Measurements from ENCODE around the gene CABS1. TPM values are rescaled to one million over a fixed set of nuclear protein-coding genes. Genes with fewer than 3 reads are reported as not detected.

The CABS1 gene
- total RNA-seq, 1 donor from 2014 or later: not detected

DNA sequence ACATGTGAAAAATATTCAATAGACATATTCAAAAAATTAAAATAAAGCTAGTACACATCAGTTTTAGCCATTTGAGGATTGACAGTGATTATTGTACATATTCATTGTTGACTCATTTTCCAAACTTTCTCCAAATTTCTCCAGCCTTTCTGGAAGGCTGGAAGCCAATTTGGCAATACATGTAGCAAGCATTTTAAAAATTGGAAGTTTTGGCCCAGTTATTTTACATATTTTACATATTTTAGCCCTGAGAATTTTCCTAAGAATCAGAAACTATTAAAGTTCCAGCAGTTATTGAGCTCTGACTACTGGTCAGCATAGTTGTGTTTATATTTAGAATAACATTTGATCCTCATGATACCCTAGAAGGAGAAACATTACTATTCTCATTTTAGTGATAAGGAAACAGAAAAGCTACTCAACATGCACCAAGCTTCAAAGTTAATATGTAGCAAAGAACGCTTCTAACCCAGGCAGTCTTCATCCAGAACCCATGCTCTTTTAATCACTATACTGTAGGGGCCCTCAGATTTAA is 3.2 kb downstream of the CABS1 start:
- Mint-ChIP-seq H3K9me3 (no peaks in the 10 kb centered on the region), H3K27ac (no peak overlapping the region), H3K4me3 (ENCODE audit: low read depth) (no peak overlapping the region), H3K27me3 (ENCODE audit: low read depth) (no peaks in the 10 kb centered on the region), H3K36me3 (ENCODE audit: low read depth) (no peaks in the 10 kb centered on the region), H3K4me1 (ENCODE audit: low read depth) (no peaks in the 10 kb centered on the region)
- intact Hi-C loops (cut with micrococcal nuclease): no loop called here
- no peak for DNase-seq (ENCODE audit: low spot score)

DNA sequence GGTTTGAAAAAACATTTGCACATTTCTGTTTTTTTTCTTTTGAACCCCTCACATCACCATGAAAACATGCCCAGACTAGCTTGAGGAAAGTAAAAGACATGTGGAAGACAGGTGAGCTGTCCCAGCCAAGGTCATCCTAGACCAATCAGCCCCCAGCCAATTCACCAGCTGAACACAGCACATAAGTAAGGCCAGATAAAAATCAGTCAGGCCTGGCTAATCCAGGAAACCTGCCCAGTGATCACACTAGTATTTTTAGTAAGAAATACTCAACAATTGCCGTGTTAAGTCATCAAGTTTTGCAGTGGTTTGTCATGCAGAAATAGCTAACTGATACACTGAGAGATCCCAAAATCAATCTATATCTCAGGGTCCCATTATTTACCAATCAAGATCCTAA is 21.4 kb downstream of the CABS1 start:
- DNase-seq (ENCODE audit: low spot score): no peak
- H3K4me3 Mint-ChIP-seq (ENCODE audit: low read depth): no peak overlapping the region
- intact Hi-C loops (cut with micrococcal nuclease): no loop called here
- no peaks in the 10 kb centered on the region for H3K9me3 Mint-ChIP-seq
- no peaks in the 10 kb centered on the region for H3K4me1 Mint-ChIP-seq (ENCODE audit: low read depth)
- H3K36me3 Mint-ChIP-seq (ENCODE audit: low read depth): no peaks in the 10 kb centered on the region
- H3K27ac Mint-ChIP-seq: no peak overlapping the region
- no peaks in the 10 kb centered on the region for H3K27me3 Mint-ChIP-seq (ENCODE audit: low read depth)

DNA sequence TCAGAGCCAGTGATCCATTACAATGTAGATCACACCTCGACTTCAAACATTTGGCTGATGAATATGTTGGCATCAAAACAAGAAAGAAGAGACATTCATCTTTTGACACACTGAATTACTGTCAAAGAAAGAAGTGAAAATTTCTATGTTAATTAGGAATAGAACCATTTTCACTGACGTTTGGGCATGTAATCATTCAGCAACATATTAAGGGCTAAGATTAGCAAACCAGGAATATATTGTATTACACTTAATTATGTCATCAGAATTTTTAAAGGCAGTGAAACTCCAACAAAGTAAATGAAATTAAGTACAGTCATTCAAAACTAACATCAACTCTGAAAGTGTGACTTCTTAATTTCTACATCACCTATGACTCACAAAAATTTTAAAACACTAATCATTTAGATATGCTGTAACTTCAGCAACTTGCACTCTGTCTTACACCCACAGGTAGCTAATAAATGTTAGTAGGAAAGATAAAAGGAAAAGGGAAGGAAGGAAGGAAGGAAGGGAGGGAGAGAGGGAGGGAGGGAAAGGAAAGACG is 24.4 kb downstream of the CABS1 start:
- Mint-ChIP-seq H3K27ac (no peak overlapping the region), H3K27me3 (ENCODE audit: low read depth) (no peaks in the 10 kb centered on the region), H3K9me3 (no peaks in the 10 kb centered on the region), H3K4me3 (ENCODE audit: low read depth) (no peak overlapping the region), H3K4me1 (ENCODE audit: low read depth) (no peaks in the 10 kb centered on the region), H3K36me3 (ENCODE audit: low read depth) (no peaks in the 10 kb centered on the region)
- DNase-seq (ENCODE audit: low spot score): no peak
- intact Hi-C loops (cut with micrococcal nuclease): no loop called here

DNA sequence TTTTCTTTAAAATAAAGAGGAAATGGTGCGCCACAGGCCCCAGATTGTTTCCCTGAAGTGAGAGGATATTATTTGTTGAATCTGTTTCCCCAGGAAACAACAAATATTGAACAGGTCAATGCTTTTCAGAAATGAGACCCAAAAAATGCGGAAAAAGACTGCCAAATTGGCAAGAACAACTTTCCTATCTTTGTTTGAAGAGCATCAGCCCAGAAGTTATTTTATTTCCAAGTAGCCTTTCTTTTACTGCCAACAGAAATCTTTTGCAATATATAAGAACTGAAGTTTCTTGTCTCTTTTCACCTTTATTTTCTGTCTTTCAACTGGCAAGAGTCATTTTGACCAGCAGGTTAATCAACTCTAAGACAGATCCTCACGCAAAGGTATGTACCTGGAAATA is 25.7 kb downstream of the CABS1 start, which contains the start of gene SMR3A:
Gene SMR3A (plus strand): TSS at position 301 of the 400 bp plus-strand sequence. CDS start 1,356 bp downstream, outside the sequence.
- H3K9me3 Mint-ChIP-seq: no peaks in the 10 kb centered on the region
- no peak within 1 kb of the TSS for H3K27ac Mint-ChIP-seq
- H3K4me1 Mint-ChIP-seq (ENCODE audit: low read depth): no peaks in the 10 kb centered on the region
- intact Hi-C loops (cut with micrococcal nuclease): no loop called here
- DNase-seq (ENCODE audit: low spot score): no peak
- no peak within 1 kb of the TSS for H3K4me3 Mint-ChIP-seq (ENCODE audit: low read depth)
- H3K36me3 Mint-ChIP-seq (ENCODE audit: low read depth): no peaks in the 10 kb centered on the region
- H3K27me3 Mint-ChIP-seq (ENCODE audit: low read depth): no peaks in the 10 kb centered on the region

DNA sequence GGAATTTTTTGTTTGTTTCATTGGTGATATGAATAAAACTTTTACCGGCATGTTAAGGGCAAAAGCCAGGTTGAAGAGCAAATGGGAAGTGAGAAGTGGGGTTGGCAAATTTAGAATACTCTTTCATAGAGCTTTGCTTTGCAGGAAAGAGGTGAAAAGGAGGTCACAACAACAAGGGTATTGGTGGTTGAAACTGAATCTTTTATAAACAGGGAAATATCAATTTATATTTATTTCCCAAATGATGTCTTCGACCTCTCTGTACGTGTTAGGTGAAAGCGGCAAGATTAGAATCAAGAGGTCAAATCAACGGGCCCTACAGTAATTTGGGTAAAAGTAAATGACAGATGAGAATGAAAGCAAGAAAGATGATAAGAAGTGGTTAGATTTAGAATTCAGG is 29.2 kb downstream of the CABS1 start:
- no peak for DNase-seq (ENCODE audit: low spot score)
- Mint-ChIP-seq H3K4me3 (ENCODE audit: low read depth) (no peak overlapping the region), H3K27ac (no peak overlapping the region), H3K9me3 (no peaks in the 10 kb centered on the region), H3K36me3 (ENCODE audit: low read depth) (no peaks in the 10 kb centered on the region), H3K4me1 (ENCODE audit: low read depth) (no peaks in the 10 kb centered on the region), H3K27me3 (ENCODE audit: low read depth) (no peaks in the 10 kb centered on the region)
- intact Hi-C loops (cut with micrococcal nuclease): no loop called here

DNA sequence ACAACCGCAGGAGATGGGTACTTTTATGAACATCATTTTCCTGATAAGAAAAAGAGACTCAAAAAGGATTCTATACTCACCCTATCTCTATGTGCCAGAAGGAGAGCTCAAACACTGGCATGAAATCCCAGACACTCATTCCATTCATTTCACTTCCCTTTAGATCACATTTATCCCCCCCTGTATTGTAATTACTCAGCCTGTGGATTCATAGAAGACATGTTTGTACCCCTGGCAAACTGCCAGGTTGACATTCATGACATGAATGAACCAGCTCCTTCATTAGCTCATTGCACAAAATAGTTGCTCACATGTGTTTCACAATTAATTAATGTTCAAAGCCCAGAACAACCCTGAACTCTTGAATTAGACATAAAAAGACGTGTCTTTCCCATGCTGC is 30.7 kb downstream of the CABS1 start:
- H3K4me3 Mint-ChIP-seq (ENCODE audit: low read depth): no peak overlapping the region
- no peaks in the 10 kb centered on the region for H3K4me1 Mint-ChIP-seq (ENCODE audit: low read depth)
- H3K27ac Mint-ChIP-seq: no peak overlapping the region
- no peaks in the 10 kb centered on the region for H3K9me3 Mint-ChIP-seq
- no peaks in the 10 kb centered on the region for H3K27me3 Mint-ChIP-seq (ENCODE audit: low read depth)
- intact Hi-C loops (cut with micrococcal nuclease): no loop called here
- DNase-seq (ENCODE audit: low spot score): no peak
- H3K36me3 Mint-ChIP-seq (ENCODE audit: low read depth): no peaks in the 10 kb centered on the region

DNA sequence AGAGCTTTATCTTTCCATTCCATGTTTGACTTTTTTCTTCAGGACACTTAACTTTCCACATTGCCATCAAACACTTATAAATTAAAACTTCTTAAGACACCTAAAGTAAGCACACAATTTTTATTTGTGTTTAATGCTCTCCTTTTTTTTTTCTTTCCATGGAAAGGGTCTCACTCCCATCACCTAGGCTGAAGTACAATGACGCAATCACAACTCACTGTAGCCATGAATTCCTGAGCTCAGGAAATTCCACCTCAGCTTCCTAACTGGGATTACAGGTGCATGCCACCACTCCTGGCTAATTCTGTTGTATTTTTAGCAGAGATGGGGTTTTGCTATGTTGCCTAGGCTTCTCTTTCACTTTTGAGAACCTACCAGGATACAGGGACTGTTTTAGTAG is 33.0 kb downstream of the CABS1 start:
- no peak overlapping the region for H3K27ac Mint-ChIP-seq
- H3K4me1 Mint-ChIP-seq (ENCODE audit: low read depth): no peaks in the 10 kb centered on the region
- H3K36me3 Mint-ChIP-seq (ENCODE audit: low read depth): no peaks in the 10 kb centered on the region
- no peaks in the 10 kb centered on the region for H3K9me3 Mint-ChIP-seq
- intact Hi-C loops (cut with micrococcal nuclease): no loop called here
- no peak for DNase-seq (ENCODE audit: low spot score)
- H3K4me3 Mint-ChIP-seq (ENCODE audit: low read depth): no peak overlapping the region
- no peaks in the 10 kb centered on the region for H3K27me3 Mint-ChIP-seq (ENCODE audit: low read depth)

DNA sequence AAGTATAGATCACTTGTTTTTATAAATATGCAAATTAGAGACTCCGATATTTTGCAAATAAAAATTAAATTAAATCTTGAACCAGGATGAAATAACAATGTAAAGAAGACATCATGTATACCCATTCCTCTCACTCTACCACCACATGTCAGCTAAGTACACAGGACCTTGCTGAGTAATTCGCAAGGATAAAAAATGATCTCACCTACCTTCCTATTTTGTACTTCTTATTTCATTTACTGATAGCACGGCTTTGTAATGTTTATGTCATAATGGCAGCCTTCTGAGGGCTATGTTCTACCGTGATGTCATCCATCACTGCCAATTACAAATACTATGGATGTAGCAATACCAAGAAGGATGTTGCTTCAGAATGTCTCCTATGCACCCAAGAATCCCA is 37.2 kb downstream of the CABS1 start:
- H3K4me1 Mint-ChIP-seq (ENCODE audit: low read depth): no peaks in the 10 kb centered on the region
- no peak overlapping the region for H3K4me3 Mint-ChIP-seq (ENCODE audit: low read depth)
- no peak for DNase-seq (ENCODE audit: low spot score)
- H3K27ac Mint-ChIP-seq: no peak overlapping the region
- intact Hi-C loops (cut with micrococcal nuclease): no loop called here
- H3K36me3 Mint-ChIP-seq (ENCODE audit: low read depth): no peaks in the 10 kb centered on the region
- no peaks in the 10 kb centered on the region for H3K27me3 Mint-ChIP-seq (ENCODE audit: low read depth)
- H3K9me3 Mint-ChIP-seq: no peaks in the 10 kb centered on the region

DNA sequence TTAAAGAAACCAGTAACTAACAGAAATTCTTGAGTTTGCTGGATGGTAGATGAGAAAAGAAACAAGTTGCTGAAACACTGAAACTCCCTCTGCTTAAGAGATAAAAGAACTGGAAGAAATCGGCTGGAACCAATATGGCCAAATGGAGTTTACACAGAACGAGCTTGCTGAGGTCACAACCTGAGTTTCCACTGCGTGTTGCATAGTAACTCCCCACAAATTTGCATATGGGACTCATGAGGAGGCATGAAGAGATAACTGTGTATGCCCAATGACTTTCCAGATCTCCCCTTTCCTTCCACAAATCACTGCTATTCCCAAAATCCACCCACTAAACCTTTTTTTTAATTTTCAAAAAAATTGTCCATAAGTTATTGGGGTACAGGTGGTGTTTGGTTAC is 38.0 kb downstream of the CABS1 start:
- no peaks in the 10 kb centered on the region for H3K4me1 Mint-ChIP-seq (ENCODE audit: low read depth)
- H3K27ac Mint-ChIP-seq: no peak overlapping the region
- H3K4me3 Mint-ChIP-seq (ENCODE audit: low read depth): no peak overlapping the region
- DNase-seq (ENCODE audit: low spot score): no peak
- no peaks in the 10 kb centered on the region for H3K9me3 Mint-ChIP-seq
- no peaks in the 10 kb centered on the region for H3K36me3 Mint-ChIP-seq (ENCODE audit: low read depth)
- intact Hi-C loops (cut with micrococcal nuclease): no loop called here
- no peaks in the 10 kb centered on the region for H3K27me3 Mint-ChIP-seq (ENCODE audit: low read depth)

DNA sequence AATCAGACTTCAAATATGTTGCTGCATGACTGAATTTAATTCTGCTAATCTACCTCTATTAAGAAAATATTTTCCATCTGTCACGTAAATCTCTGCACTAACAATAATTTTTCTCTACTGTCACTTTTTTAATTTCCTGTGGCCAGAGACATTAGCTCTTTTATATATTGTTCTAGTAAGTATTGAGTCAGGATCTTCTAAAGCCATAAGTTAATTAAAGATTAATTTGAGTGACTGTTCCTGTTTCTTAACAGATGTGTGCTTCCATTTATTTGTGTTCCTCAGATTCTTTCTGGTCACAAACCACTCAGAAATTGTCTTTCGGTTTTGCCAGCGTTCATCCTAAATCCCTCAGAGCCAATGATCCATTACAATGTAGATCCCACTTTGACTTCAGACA is 45.8 kb downstream of the CABS1 start:
- no peaks in the 10 kb centered on the region for H3K9me3 Mint-ChIP-seq
- no peaks in the 10 kb centered on the region for H3K27me3 Mint-ChIP-seq (ENCODE audit: low read depth)
- H3K4me3 Mint-ChIP-seq (ENCODE audit: low read depth): no peak overlapping the region
- no peaks in the 10 kb centered on the region for H3K4me1 Mint-ChIP-seq (ENCODE audit: low read depth)
- intact Hi-C loops (cut with micrococcal nuclease): no loop called here
- no peaks in the 10 kb centered on the region for H3K36me3 Mint-ChIP-seq (ENCODE audit: low read depth)
- no peak overlapping the region for H3K27ac Mint-ChIP-seq
- DNase-seq (ENCODE audit: low spot score): no peak

DNA sequence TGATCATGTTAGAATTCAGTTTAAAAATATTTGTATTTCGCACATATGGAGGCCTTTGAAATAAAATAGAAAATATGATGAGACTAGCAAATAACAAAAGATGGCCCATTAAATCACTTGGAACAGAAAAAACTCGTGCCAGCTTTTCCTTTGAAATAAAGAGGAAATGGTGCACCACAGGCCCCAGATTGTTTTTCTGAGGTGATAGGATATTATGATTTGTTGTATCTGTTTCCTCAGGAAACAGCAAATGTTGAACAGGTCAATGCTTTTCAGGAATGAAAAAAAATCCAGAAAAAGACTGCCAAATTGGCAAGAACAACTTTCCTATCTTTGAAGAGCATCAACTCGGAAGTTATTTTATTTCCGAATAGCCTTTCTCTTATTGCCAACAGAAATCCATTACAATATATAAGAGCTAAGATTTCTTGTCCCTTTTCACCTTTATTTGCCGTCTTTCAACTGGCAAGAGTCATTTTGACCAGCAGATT is 48.0 kb downstream of the CABS1 start, which contains the start of gene SMR3B:
Gene SMR3B (plus strand): TSS at position 441 of the 491 bp plus-strand sequence. CDS start 1,380 bp downstream, outside the sequence.
- Mint-ChIP-seq H3K27me3 (ENCODE audit: low read depth) (no peaks in the 10 kb centered on the region), H3K4me3 (ENCODE audit: low read depth) (no peak within 1 kb of the TSS), H3K9me3 (no peaks in the 10 kb centered on the region), H3K27ac (no peak within 1 kb of the TSS), H3K36me3 (ENCODE audit: low read depth) (no peaks in the 10 kb centered on the region), H3K4me1 (ENCODE audit: low read depth) (no peaks in the 10 kb centered on the region)
- intact Hi-C loops (cut with micrococcal nuclease): no loop called here
- DNase-seq (ENCODE audit: low spot score): no peak

Data from activated T-helper 2 cell treated with anti-CD3 and anti-CD28 coated beads, Interferon-gamma antibody, Interleukin-2, Interleukin-4, amounts not matched to agents 10 μg/mL and 5 μg/mL and 100 μg/mL, durations not matched to agents 14 hours and 24 hours and 36 hours (primary cell).